Activated naive CD8-positive, alpha-beta T cell (primary cell): Measurements from ENCODE around the gene INPP4B.

Source experiments
- H3K27ac Mint-ChIP-seq: one replicate; pipeline ENCODE4 v1.8.0; 2021; ENCODE audit warnings: mixed read lengths
- H3K27me3 Mint-ChIP-seq: one replicate; pipeline ENCODE4 v1.8.0; 2021; ENCODE audit warnings: mixed read lengths
- H3K36me3 Mint-ChIP-seq: one replicate; pipeline ENCODE4 v1.8.0; 2021; ENCODE audit warnings: mixed read lengths
- H3K4me1 Mint-ChIP-seq: one replicate; pipeline ENCODE4 v1.8.0; 2021; ENCODE audit warnings: low read depth, mixed read lengths
- H3K4me3 Mint-ChIP-seq: one replicate; pipeline ENCODE4 v1.8.0; 2021; ENCODE audit warnings: mild to moderate bottlenecking, mixed read lengths
- H3K9me3 Mint-ChIP-seq: one replicate; pipeline ENCODE4 v1.8.0; 2021; ENCODE audit warnings: low read depth, mixed read lengths

INPP4B gene

DNA sequence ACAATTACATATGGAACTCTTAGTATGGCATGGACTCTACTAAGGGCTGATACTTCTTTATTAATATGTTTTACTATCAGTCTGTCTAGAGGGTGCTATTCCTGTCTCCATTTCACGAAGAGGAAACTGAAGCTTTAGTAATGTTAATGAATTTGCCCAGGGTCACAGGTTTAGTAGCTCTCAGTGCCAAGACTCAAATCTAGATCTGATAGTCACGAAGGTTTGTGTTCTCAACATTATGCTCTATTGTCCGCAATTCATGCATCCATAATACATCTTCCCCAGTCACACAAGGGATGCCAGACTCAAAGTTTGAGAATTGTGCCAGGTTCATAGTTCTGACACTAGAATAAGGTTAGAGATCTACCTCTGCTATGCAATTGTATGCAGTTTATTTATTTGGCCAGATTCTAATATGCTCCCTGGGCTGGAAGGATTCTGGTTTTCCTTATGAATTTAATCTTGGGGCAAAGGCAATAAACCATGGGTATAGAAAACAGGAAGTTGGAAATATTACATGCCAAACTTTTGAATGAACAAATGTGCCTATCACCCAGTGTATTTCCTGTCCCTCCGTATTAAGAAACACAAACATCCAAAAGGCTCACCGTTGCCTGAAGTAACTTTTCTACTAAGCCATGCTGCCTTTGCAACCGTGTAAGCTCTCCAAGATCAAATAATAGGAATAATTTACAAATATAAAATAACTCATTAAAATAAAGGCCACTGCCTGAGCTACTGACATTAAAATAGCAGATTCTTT is 478.5 kb downstream of the INPP4B start:
- Mint-ChIP-seq H3K27ac (peak overlapping the region; percentile 64), H3K4me1 (peaks cover 79% of the 10 kb centered on the region), H3K9me3 (no peaks in the 10 kb centered on the region), H3K36me3 (peaks cover 35% of the 10 kb centered on the region), H3K27me3 (no peaks in the 10 kb centered on the region), H3K4me3 (peak overlapping the region; percentile 56)

DNA sequence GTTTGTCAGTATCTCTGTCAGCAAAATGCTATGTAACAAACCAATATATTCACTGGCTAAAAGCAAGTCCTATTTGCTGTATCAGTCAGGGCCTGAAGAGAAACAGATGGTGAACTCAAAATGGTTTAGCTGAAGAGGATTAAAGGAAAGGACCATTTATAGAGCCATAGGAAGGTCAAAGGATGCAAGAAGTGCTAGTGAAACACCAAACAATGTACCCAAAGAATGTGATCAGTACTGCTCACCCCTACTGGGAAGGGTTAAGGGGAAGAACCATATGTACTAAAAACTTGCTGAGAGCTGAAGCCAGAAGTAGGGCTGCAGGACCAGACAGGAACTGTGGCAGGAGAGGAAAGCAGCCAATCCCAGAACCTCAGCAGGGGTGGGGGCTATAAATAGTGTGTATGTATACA is 479.3 kb downstream of the INPP4B start:
- Mint-ChIP-seq H3K4me1 (peaks cover 79% of the 10 kb centered on the region), H3K36me3 (peaks cover 37% of the 10 kb centered on the region), H3K9me3 (peaks cover 4% of the 10 kb centered on the region), H3K27ac (peak overlapping the region; percentile 64), H3K27me3 (no peaks in the 10 kb centered on the region), H3K4me3 (peak overlapping the region; percentile 4)

- H3K9me3 Mint-ChIP-seq = peaks cover 5% of the 10 kb centered on the region
- no peaks in the 10 kb centered on the region for H3K27me3 Mint-ChIP-seq
- H3K36me3 Mint-ChIP-seq = peaks cover 31% of the 10 kb centered on the region
- peaks cover 75% of the 10 kb centered on the region for H3K4me1 Mint-ChIP-seq
- no peak overlapping the region for H3K4me3 Mint-ChIP-seq
- peak overlapping the region; percentile 85 for H3K27ac Mint-ChIP-seq
These were observed 480.7 kb downstream of the INPP4B start for GRCh38 chr4:142365391-142365790.

DNA sequence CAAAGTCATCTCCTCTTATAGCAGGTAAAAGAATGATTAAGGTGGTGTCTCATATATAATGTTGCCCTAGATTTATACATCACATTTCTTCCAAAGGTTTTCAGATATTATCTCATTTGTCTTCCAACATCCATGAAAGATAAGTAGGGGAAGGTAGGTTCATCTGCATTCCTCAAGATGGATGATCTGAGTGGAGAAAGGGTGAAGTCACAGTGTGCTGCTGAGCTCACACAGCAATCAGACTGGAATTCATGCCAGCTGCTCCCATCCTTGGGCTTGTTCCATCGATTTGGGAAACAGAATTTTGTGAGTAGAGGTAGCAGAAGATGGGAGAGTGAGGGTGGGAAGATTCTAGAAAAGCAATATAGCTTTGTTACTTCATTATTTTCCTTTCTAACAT is 482.4 kb downstream of the INPP4B start:
- Mint-ChIP-seq H3K36me3 (peaks cover 34% of the 10 kb centered on the region), H3K4me3 (no peak overlapping the region), H3K4me1 (peaks cover 81% of the 10 kb centered on the region), H3K27ac (peak overlapping the region; percentile 85), H3K27me3 (no peaks in the 10 kb centered on the region), H3K9me3 (peaks cover 5% of the 10 kb centered on the region)

- H3K9me3 Mint-ChIP-seq = peaks cover 5% of the 10 kb centered on the region
- H3K27me3 Mint-ChIP-seq = no peaks in the 10 kb centered on the region
- peak overlapping the region; percentile 48 for H3K4me3 Mint-ChIP-seq
- peaks cover 82% of the 10 kb centered on the region for H3K4me1 Mint-ChIP-seq
- H3K27ac Mint-ChIP-seq = peak overlapping the region; percentile 90
- H3K36me3 Mint-ChIP-seq = peaks cover 32% of the 10 kb centered on the region
These were observed 484.1 kb downstream of the INPP4B start for GRCh38 chr4:142361981-142362380.

DNA sequence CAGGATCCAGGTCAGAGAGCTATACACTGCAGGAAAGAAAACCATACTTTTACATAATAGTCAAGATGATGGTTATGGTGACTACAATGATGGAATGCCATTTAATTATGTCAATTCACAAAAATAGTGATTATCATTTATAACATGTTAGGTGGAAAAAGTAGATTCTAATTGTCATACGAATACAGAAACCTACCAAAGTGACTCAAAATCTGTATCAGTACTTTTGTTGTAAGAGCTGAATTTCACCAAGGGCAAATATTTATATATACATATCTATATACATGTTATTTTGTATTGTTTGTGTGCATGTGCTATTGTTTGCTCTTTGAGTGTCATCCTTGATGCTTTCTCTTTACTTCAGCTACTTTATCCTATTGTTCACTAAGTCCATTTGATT is 485.4 kb downstream of the INPP4B start:
- peak overlapping the region; percentile 88 for H3K27ac Mint-ChIP-seq
- H3K4me1 Mint-ChIP-seq = peaks cover 84% of the 10 kb centered on the region
- peaks cover 5% of the 10 kb centered on the region for H3K9me3 Mint-ChIP-seq
- peak overlapping the region; percentile 2 for H3K4me3 Mint-ChIP-seq
- H3K36me3 Mint-ChIP-seq = peaks cover 30% of the 10 kb centered on the region
- H3K27me3 Mint-ChIP-seq = no peaks in the 10 kb centered on the region

GRCh38 chr4:142358656-142359055 is 487.4 kb downstream of the INPP4B start:
- Mint-ChIP-seq H3K9me3 (peaks cover 5% of the 10 kb centered on the region), H3K27ac (peak overlapping the region; percentile 88), H3K36me3 (peaks cover 22% of the 10 kb centered on the region), H3K4me1 (peaks cover 85% of the 10 kb centered on the region), H3K27me3 (no peaks in the 10 kb centered on the region), H3K4me3 (peak overlapping the region; percentile 17)

DNA sequence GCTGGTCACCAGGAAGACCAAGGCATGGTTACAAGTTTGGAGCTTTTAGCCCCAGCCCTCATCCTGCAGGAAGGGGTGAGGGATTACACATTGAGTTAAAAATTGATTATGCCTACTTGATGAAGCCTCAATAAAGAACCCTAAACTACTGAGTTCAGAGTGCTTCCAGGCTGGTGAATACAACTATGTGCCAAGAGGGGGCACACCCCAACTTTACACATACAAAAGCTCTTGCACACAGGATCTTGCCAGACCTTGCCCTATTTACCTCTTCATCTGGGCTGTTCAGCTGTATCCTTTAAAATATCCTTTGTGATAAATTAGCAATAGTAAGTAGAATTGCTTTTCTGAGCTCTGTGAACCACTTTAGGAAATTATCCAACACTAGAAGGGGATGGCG is 489.3 kb downstream of the INPP4B start:
- H3K9me3 Mint-ChIP-seq = peaks cover 1% of the 10 kb centered on the region
- H3K27ac Mint-ChIP-seq = peak overlapping the region; percentile 96
- peaks cover 12% of the 10 kb centered on the region for H3K36me3 Mint-ChIP-seq
- H3K27me3 Mint-ChIP-seq = no peaks in the 10 kb centered on the region
- peaks cover 92% of the 10 kb centered on the region for H3K4me1 Mint-ChIP-seq
- peak overlapping the region; percentile 27 for H3K4me3 Mint-ChIP-seq

DNA sequence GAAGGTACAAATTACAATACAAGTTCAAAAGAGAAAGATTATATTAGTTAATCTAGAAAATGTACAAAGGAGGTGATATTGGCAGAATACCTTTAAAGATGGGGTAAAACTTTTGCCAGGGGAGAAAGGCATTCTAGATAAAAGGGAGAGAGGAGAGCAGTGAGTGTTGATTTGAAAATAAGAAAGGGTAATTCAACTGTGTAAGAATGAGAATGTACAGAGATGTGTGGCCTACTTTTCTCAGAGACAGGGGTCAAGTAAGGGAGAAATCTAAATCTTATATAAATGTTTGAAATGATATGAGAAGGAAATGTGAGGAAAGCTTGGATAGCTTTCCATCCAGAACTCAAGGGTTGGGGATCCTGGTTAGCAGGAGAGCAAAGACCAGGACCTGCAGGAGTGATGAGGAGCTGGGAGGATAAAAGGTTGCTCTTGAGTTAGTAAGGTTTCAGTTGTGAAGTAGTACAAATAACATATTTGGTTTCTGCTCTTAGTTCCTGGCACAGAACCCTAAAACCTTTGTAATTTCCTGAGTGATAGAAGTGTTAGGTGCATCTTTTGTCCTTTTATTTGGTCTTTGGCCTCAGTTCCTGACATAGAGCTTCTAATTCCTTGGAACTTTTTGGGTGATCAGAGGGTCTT is 489.9 kb downstream of the INPP4B start:
- Mint-ChIP-seq H3K4me1 (peaks cover 95% of the 10 kb centered on the region), H3K27ac (peak overlapping the region; percentile 96), H3K9me3 (no peaks in the 10 kb centered on the region), H3K4me3 (peak overlapping the region; percentile 27), H3K27me3 (no peaks in the 10 kb centered on the region), H3K36me3 (peaks cover 11% of the 10 kb centered on the region)

- no peaks in the 10 kb centered on the region for H3K27me3 Mint-ChIP-seq
- peak overlapping the region; percentile 51 for H3K4me3 Mint-ChIP-seq
- no peaks in the 10 kb centered on the region for H3K9me3 Mint-ChIP-seq
- H3K36me3 Mint-ChIP-seq = peaks cover 7% of the 10 kb centered on the region
- peak overlapping the region; percentile 96 for H3K27ac Mint-ChIP-seq
- peaks cover 96% of the 10 kb centered on the region for H3K4me1 Mint-ChIP-seq
These were observed 490.6 kb downstream of the INPP4B start for GRCh38 chr4:142355421-142355930.

DNA sequence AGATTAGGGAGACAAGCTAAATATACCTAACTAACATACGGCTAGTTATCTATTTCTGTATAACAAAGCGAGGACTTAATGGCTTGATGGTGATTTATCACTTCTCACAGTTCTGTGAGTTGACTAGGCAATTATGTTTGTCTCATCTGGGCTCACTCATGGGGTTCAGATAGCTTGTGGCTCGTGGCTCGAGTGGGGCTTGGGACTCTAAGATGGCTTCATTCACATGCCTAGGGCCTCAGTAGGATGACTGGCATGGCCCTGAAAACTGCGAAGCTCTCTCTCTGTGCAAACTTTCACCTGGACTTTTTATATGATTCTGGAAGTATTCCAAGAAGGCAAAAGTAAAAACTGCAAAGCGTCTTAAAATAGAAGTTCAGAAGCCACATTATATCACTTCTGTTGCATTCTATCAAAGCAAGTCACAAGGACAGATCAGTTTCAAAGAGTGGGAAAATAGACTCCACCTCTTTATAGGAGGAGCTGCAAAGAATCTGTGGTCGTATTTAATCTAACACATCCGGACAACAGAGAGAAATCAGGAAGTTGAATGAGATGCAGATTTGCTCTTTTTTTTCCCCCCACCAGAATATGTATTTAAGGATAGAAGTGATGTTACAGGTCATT is 491.2 kb downstream of the INPP4B start:
- H3K4me1 Mint-ChIP-seq = peaks cover 96% of the 10 kb centered on the region
- peak overlapping the region; percentile 51 for H3K4me3 Mint-ChIP-seq
- no peaks in the 10 kb centered on the region for H3K27me3 Mint-ChIP-seq
- H3K9me3 Mint-ChIP-seq = no peaks in the 10 kb centered on the region
- H3K27ac Mint-ChIP-seq = peak overlapping the region; percentile 96
- peaks cover 5% of the 10 kb centered on the region for H3K36me3 Mint-ChIP-seq

GRCh38 chr4:142354041-142354440 is 492.1 kb downstream of the INPP4B start:
- Mint-ChIP-seq H3K36me3 (peaks cover 5% of the 10 kb centered on the region), H3K9me3 (no peaks in the 10 kb centered on the region), H3K4me3 (peak overlapping the region; percentile 51), H3K27ac (peak overlapping the region; percentile 96), H3K27me3 (no peaks in the 10 kb centered on the region), H3K4me1 (peaks cover 97% of the 10 kb centered on the region)

DNA sequence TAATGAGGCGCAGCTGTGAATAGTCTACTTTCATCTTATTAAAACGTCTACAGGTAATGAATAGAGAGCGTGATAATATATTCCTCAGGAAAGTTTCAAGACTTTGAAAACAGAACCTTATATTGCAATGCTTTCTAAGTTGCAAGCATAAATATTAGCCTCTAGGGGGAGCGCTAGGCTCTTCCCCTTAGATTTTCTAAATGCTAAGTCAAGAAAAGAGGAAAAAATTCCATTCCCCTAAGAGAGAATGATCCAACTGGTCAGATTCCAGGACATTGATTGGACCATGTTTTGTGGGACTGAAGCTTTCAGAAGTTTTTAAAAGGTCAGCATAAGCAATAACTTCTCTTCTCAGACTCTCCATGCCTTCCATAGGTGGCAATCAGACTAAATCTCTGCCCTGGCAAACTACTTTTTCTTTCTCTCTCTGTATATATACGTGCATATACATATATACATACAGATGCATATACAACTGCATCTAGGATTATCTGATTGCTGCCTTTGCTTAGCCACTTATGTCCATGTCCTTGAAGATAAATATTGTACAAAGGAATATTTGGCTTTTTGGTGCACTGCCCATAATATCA is 492.9 kb downstream of the INPP4B start:
- Mint-ChIP-seq H3K4me1 (peaks cover 97% of the 10 kb centered on the region), H3K36me3 (peaks cover 4% of the 10 kb centered on the region), H3K9me3 (no peaks in the 10 kb centered on the region), H3K4me3 (peak overlapping the region; percentile 51), H3K27ac (peak overlapping the region; percentile 96), H3K27me3 (no peaks in the 10 kb centered on the region)

- Mint-ChIP-seq H3K9me3 (no peaks in the 10 kb centered on the region), H3K36me3 (peaks cover 4% of the 10 kb centered on the region), H3K27ac (peak overlapping the region; percentile 96), H3K4me3 (peak overlapping the region; percentile 33), H3K4me1 (peaks cover 99% of the 10 kb centered on the region), H3K27me3 (no peaks in the 10 kb centered on the region)
These were observed 493.4 kb downstream of the INPP4B start for GRCh38 chr4:142352712-142353111.

DNA sequence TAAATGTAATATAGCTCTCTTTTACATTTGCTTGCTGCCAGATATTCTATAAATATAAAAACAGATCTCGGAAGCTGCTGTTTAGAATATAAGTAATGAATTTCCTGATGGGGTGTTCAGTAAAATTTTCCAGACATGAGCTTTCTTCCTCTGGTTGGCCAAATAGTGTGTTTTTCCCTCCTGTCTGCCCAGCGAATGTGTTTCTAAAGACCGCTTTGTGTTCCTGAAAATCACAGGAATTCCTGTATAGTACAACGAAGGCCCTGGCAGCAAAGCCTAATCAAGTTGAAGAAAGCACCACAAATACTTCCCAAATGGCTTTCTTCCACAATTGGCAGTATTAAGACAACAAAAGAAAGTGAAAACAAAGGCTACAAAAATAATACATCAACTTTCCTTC is 494.1 kb downstream of the INPP4B start:
- Mint-ChIP-seq H3K27ac (peak overlapping the region; percentile 96), H3K4me1 (peaks cover 98% of the 10 kb centered on the region), H3K4me3 (peak overlapping the region; percentile 64)

More for the DNA sequence above, 494.1 kb downstream of the INPP4B start:
- Mint-ChIP-seq H3K9me3 (no peaks in the 10 kb centered on the region), H3K36me3 (peaks cover 9% of the 10 kb centered on the region), H3K27me3 (no peaks in the 10 kb centered on the region)
